OCI-LY7 (cell line): ENCODE results near the gene MYLK4. TPM values are rescaled to one million over a fixed set of nuclear protein-coding genes. Genes with fewer than 3 reads are reported as not detected.

Experiments used
- BruUV-seq: library from RNA; stranded (reverse); fragments of 400-500 nt; replicated peaks from 2 replicates; lab custom pipeline; 2021; lab: Mats Ljungman, UMichigan
- CTCF ChIA-PET: fragments of 300-600 bp; sonication (Branson Sonifier 250); formaldehyde crosslinking; loops from one replicate; lab custom pipeline; 2022; ENCODE audit warnings: antibody characterized with exemption; ENCODE audit not compliant: unreplicated experiment; lab: Charles Lee
- POLR2A ChIA-PET: fragments of 300-600 bp; sonication (Branson Sonifier 250); formaldehyde crosslinking; loops from one replicate; lab custom pipeline; 2022; ENCODE audit warnings: antibody characterized with exemption; lab: Charles Lee
- DNase-seq: peaks from one replicate; pipeline ENCODE4 v3.0.0-alpha.2; 2015; ENCODE audit warnings: low spot score
- H2AFZ ChIP-seq: fragments of 200-600 bp; sonication (generic), shearing (Covaris generic); 2 replicates; pipeline ENCODE4 v1.6.1; 2014; ENCODE audit warnings: mild to moderate bottlenecking, antibody characterized with exemption, low read length, moderate library complexity
- H3K27ac ChIP-seq: fragments of 200-600 bp; sonication (generic); 2 replicates; pipeline ENCODE4 v1.5.1; 2014; ENCODE audit warnings: mixed run types, low read depth, mild to moderate bottlenecking, moderate library complexity, low read length, inconsistent platforms; ENCODE audit not compliant: poor library complexity, severe bottlenecking
- H3K36me3 ChIP-seq: fragments of 200-600 bp; sonication (generic); 2 replicates; pipeline ENCODE4 v1.6.1; 2014; ENCODE audit warnings: mild to moderate bottlenecking, antibody characterized with exemption, low read length, moderate library complexity, mixed read lengths; ENCODE audit not compliant: insufficient read depth
- H3K4me1 ChIP-seq: fragments of 200-600 bp; sonication (generic); 2 replicates; pipeline ENCODE4 v1.5.1; 2014; ENCODE audit warnings: mild to moderate bottlenecking, low read length; ENCODE audit not compliant: insufficient read depth, poor library complexity, severe bottlenecking
- H3K4me2 ChIP-seq: fragments of 200-600 bp; sonication (generic); 2 replicates; pipeline ENCODE4 v1.6.1; 2014; ENCODE audit warnings: mild to moderate bottlenecking, low read length
- H3K4me3 ChIP-seq: fragments of 200-600 bp; sonication (generic); 2 replicates; pipeline ENCODE4 v1.5.1; 2014; ENCODE audit warnings: mild to moderate bottlenecking, low read depth, low read length; ENCODE audit not compliant: poor library complexity, severe bottlenecking
- H3K79me2 ChIP-seq: fragments of 200-600 bp; sonication (generic); 2 replicates; pipeline ENCODE4 v1.6.1; 2016; ENCODE audit warnings: low read depth, mild to moderate bottlenecking, low read length, moderate library complexity, mixed read lengths; ENCODE audit not compliant: insufficient read depth
- H3K9me2 ChIP-seq: fragments of 200-600 bp; sonication (generic); 2 replicates; pipeline ENCODE4 v1.6.1; 2016; ENCODE audit warnings: mild to moderate bottlenecking, low read length, mixed read lengths; ENCODE audit not compliant: insufficient read depth
- H3K9me3 ChIP-seq: fragments of 200-600 bp; sonication (generic); 2 replicates; pipeline ENCODE4 v1.6.1; 2014; ENCODE audit warnings: mild to moderate bottlenecking, mixed run types, low read length, mixed read lengths
- H4K20me1 ChIP-seq: fragments of 200-600 bp; sonication (generic); 2 replicates; pipeline ENCODE4 v1.6.1; 2014; ENCODE audit warnings: mild to moderate bottlenecking, antibody characterized with exemption, low read length, moderate library complexity, mixed read lengths; ENCODE audit not compliant: insufficient read depth
- CTCF ChIP-seq: fragments of 200-600 bp; sonication (generic); conservative IDR thresholded peaks from 2 replicates; pipeline ENCODE4 v1.5.1; 2014; ENCODE audit warnings: mild to moderate bottlenecking, antibody characterized with exemption, low read length, moderate library complexity, mixed read lengths
- EZH2phosphoT487 ChIP-seq: fragments of 200-600 bp; sonication (generic); IDR thresholded peaks from 2 replicates; pipeline ENCODE4 v1.6.1; 2018; ENCODE audit warnings: low read depth, borderline replicate concordance, mild to moderate bottlenecking, mixed run types, antibody characterized with exemption, low read length, moderate library complexity, mixed read lengths
- intact Hi-C: fragments of 100-400 bp; cut with micrococcal nuclease; formaldehyde crosslinking; loops from one replicate; pipeline ENCODE4 v1.10.0; 2022; ENCODE audit not compliant: unreplicated experiment
- total RNA-seq, 2 experiments: library from RNA; depleted of rRNA in 1 of 2; stranded (reverse); fragments of >200 nt in 1 of 2; shearing (Covaris generic) in 1 of 2; gene quantifications; 2 replicates each; pipeline ENCODE4 v1.2.3, GENCODE V29; 2014 to 2022

The MYLK4 gene
- total RNA-seq, 2 experiments from 2014 or later, result 0.16 to 0.36 TPM

- no TSS peak for BruUV-seq
- ChIA-PET POLR2A (interaction anchor here (0.6 to 1.0 kb wide), 3 partner anchors 10 to 1615 kb away, joined by 3 to 5 read pairs (median 4); no protein-coding TSS in a partner anchor), CTCF (no interaction called here)
- H3K9me2 ChIP-seq, result no peaks in the 10 kb centered on the region
- no peak overlapping the region for H3K4me2 ChIP-seq
- no peaks in the 10 kb centered on the region for H3K79me2 ChIP-seq
- H2AFZ ChIP-seq, result no peak overlapping the region
- no peaks in the 10 kb centered on the region for H3K4me1 ChIP-seq
- no peak for DNase-seq
- no peak overlapping the region for H3K4me3 ChIP-seq
- peaks cover 10% of the 10 kb centered on the region; the same call in 1 of the 2 replicates for H3K9me3 ChIP-seq
- TF ChIP-seq CTCF (no peak), EZH2phosphoT487 (no peak)
- intact Hi-C loops, result no loop called here
- H3K36me3 ChIP-seq, result no peaks in the 10 kb centered on the region
- H3K27ac ChIP-seq, result no peak overlapping the region
- H4K20me1 ChIP-seq, result no peaks in the 10 kb centered on the region
Measured at GRCh38 chr6:2712102-2712501, 38.6 kb downstream of the MYLK4 start.

GRCh38 chr6:2710412-2710811, 40.3 kb downstream of the MYLK4 start:
- ChIA-PET POLR2A (no interaction called here), CTCF (no interaction called here)
- Histone ChIP-seq H3K9me3 (peaks cover 10% of the 10 kb centered on the region; the same call in 1 of the 2 replicates), H3K4me2 (no peak overlapping the region), H3K4me1 (no peaks in the 10 kb centered on the region), H3K27ac (no peak overlapping the region), H2AFZ (no peak overlapping the region), H3K36me3 (no peaks in the 10 kb centered on the region), H3K79me2 (no peaks in the 10 kb centered on the region), H3K9me2 (no peaks in the 10 kb centered on the region), H3K4me3 (no peak overlapping the region), H4K20me1 (no peaks in the 10 kb centered on the region)
- DNase-seq, result no peak
- intact Hi-C loops, result no loop called here
- BruUV-seq, result no TSS peak
- no peak for TF ChIP-seq EZH2phosphoT487
- no peak for TF ChIP-seq CTCF

- ChIA-PET CTCF (no interaction called here), POLR2A (interaction anchor here (0.7 kb wide), 1 partner anchor 1007 kb away, joined by 3 read pairs; no protein-coding TSS in a partner anchor)
- H3K4me2 ChIP-seq, result no peak overlapping the region
- intact Hi-C loops, result no loop called here
- H3K27ac ChIP-seq, result no peak overlapping the region
- TF ChIP-seq EZH2phosphoT487 (no peak), CTCF (no peak)
- H3K9me2 ChIP-seq, result no peaks in the 10 kb centered on the region
- no peaks in the 10 kb centered on the region for H3K4me1 ChIP-seq
- H3K9me3 ChIP-seq, result peaks cover 10% of the 10 kb centered on the region; the same call in 1 of the 2 replicates
- no peak overlapping the region for H3K4me3 ChIP-seq
- no TSS peak for BruUV-seq
- no peak for DNase-seq
- no peaks in the 10 kb centered on the region for H3K36me3 ChIP-seq
- no peak overlapping the region for H2AFZ ChIP-seq
- H4K20me1 ChIP-seq, result no peaks in the 10 kb centered on the region
- H3K79me2 ChIP-seq, result no peaks in the 10 kb centered on the region
Measured at GRCh38 chr6:2708456-2708855, 42.3 kb downstream of the MYLK4 start.
